GM19193 (cell line): ENCODE measurements around the gene DACT3.
A peak's percentile ranks its signal among the peaks of the same experiment; 100 is the strongest.

ENCODE experiments used
- POLR2A ChIP-seq: IDR thresholded peaks from 4 replicates; pipeline ENCODE4 v1.6.1; 2011; ENCODE audit not compliant: insufficient read depth, insufficient read length; ENCODE audit errors: extremely low read depth

Gene DACT3

GRCh38 chr19:46603752-46604231 lies 57.2 kb downstream of the DACT3 start:
- no peak for TF ChIP-seq POLR2A

GRCh38 chr19:46603195-46603637 lies 57.8 kb downstream of the DACT3 start:
- no peak for TF ChIP-seq POLR2A

GRCh38 chr19:46602392-46603194 lies 58.4 kb downstream of the DACT3 start:
- no peak for TF ChIP-seq POLR2A

- TF ChIP-seq POLR2A: peak; percentile 85
Measured at GRCh38 chr19:46601318-46602224, 59.4 kb downstream of the DACT3 start, which contains the start of gene CALM3. CALM3 (plus strand) TSS chr19:46601330; CDS start chr19:46601435, 105 bp downstream.

- peak; percentile 89 for TF ChIP-seq POLR2A
Measured at GRCh38 chr19:46600384-46601317, 60.3 kb downstream of the DACT3 start.

GRCh38 chr19:46599716-46600373 lies 61.1 kb downstream of the DACT3 start:
- TF ChIP-seq POLR2A: no peak

- no peak for TF ChIP-seq POLR2A
Measured at GRCh38 chr19:46598372-46598917, 62.5 kb downstream of the DACT3 start.
